Measurements from ENCODE around the gene TRAPPC14. TPM values are rescaled to one million over a fixed set of nuclear protein-coding genes. Genes with fewer than 3 reads are reported as not detected.

TRAPPC14 gene
- total RNA-seq, 2 experiments from 2014 or later, result 17.9 to 19.7 TPM

Small RNA genes within 50 kb of the gene (microRNA-seq; reads per million reads assigned to microRNA genes)
- not detected for gene MIR4658 (ENCODE audit: borderline microRNAs expressed, borderline number of aligned reads, borderline replicate concordance)

Other genes with a start within 250 kb of the TRAPPC14 start
- 10 to 100 TPM; 24.9 to 26.1 TPM for gene TRIM4, start 239.2 kb downstream of the TRAPPC14 start, total RNA-seq
- gene GJC3, start 229.1 kb downstream of the TRAPPC14 start, total RNA-seq, result under 1 TPM; 0.19 to 0.45 TPM
- not detected for gene AZGP1, start 182.7 kb downstream of the TRAPPC14 start, total RNA-seq
- 10 to 100 TPM; 49.1 to 50.6 TPM for gene ZKSCAN1, start 143.1 kb downstream of the TRAPPC14 start, total RNA-seq
- gene ZSCAN21, start 108.9 kb downstream of the TRAPPC14 start, total RNA-seq, result 1 to 10 TPM; 6.2 TPM
- 10 to 100 TPM; 18.0 to 18.6 TPM for gene ZNF3, start 77.0 kb downstream of the TRAPPC14 start, total RNA-seq
- 10 to 100 TPM; 93.1 to 98.2 TPM for gene COPS6, start 69.8 kb downstream of the TRAPPC14 start, total RNA-seq
- 100 to 1,000 TPM; 393 to 398 TPM for gene MCM7, start 57.3 kb downstream of the TRAPPC14 start, total RNA-seq
- gene AP4M1, start 57.1 kb downstream of the TRAPPC14 start, total RNA-seq, result 10 to 100 TPM; 11.3 to 12.2 TPM
- gene TAF6, start 39.4 kb downstream of the TRAPPC14 start, total RNA-seq, result 10 to 100 TPM; 54.3 to 63.7 TPM
- gene CNPY4, start 39.1 kb downstream of the TRAPPC14 start, total RNA-seq, result 10 to 100 TPM; 11.9 to 12.4 TPM
- gene MBLAC1, start 31.8 kb downstream of the TRAPPC14 start, total RNA-seq, result 1 to 10 TPM; 2.3 to 3.4 TPM
- gene LAMTOR4, start 9.8 kb downstream of the TRAPPC14 start, total RNA-seq, result 100 to 1,000 TPM; 136 to 151 TPM
- gene GAL3ST4, start 9.9 kb upstream of the TRAPPC14 start, total RNA-seq, result 1 to 10 TPM; 2.4 to 2.8 TPM
- gene GPC2, start 18.7 kb upstream of the TRAPPC14 start, total RNA-seq, result 1 to 10 TPM; 4.8 to 5.5 TPM
- gene STAG3, start 19.2 kb upstream of the TRAPPC14 start, total RNA-seq, result 10 to 100 TPM; 20.8 to 20.9 TPM
- 10 to 100 TPM; 21.0 to 21.2 TPM for gene PVRIG, start 61.2 kb upstream of the TRAPPC14 start, total RNA-seq
- not detected for gene SPDYE3, start 149.0 kb upstream of the TRAPPC14 start, total RNA-seq
- 10 to 100 TPM; 27.4 to 30.2 TPM for gene PILRB, start 199.4 kb upstream of the TRAPPC14 start, total RNA-seq
- gene PILRA, start 214.8 kb upstream of the TRAPPC14 start, total RNA-seq, result under 1 TPM; 0.31 to 0.76 TPM

Measured in activated CD4-positive, alpha-beta memory T cell treated with anti-CD3 and anti-CD28 coated beads for 36 hours (primary cell).